Measurements from ENCODE around the gene ST6GALNAC4.

GRCh38 chr9:127887792-127888191 is 29.0 kb downstream of the ST6GALNAC4 start:
- TF ChIP-seq CTCF (IDR thresholded peaks at IDR 0.05) (no peak), POLR2A (IDR thresholded peaks at IDR 0.05) (no peak)

Measured in lower leg skin (tissue), 3 donors.